Measurements from ENCODE around the gene ADGRG6.

Gene ADGRG6

GRCh38 chr6:142334294-142334693 lies 32.5 kb downstream of the ADGRG6 start:
- TF ChIP-seq CTCF (conservative IDR thresholded peaks at IDR 0.05; ENCODE audit: low read depth, low read length) = no peak
- no peak for DNase-seq (ENCODE audit: low read depth)
- no peak overlapping the region for H3K4me3 ChIP-seq (ENCODE audit: low read length)

- TF ChIP-seq CTCF (conservative IDR thresholded peaks at IDR 0.05; ENCODE audit: low read depth, low read length) = no peak
- no peak overlapping the region for H3K4me3 ChIP-seq (ENCODE audit: low read length)
- no peak for DNase-seq (ENCODE audit: low read depth)
Observed at GRCh38 chr6:142335415-142335814, 33.6 kb downstream of the ADGRG6 start.

- TF ChIP-seq CTCF (conservative IDR thresholded peaks at IDR 0.05; ENCODE audit: low read depth, low read length) = no peak
- H3K4me3 ChIP-seq (ENCODE audit: low read length) = no peak overlapping the region
- DNase-seq (ENCODE audit: low read depth) = no peak
Observed at GRCh38 chr6:142336183-142336582, 34.4 kb downstream of the ADGRG6 start.

GRCh38 chr6:142336787-142337186 lies 35.0 kb downstream of the ADGRG6 start:
- DNase-seq (ENCODE audit: low read depth) = no peak
- no peak for TF ChIP-seq CTCF (conservative IDR thresholded peaks at IDR 0.05; ENCODE audit: low read depth, low read length)

GRCh38 chr6:142339113-142339512 lies 37.3 kb downstream of the ADGRG6 start:
- TF ChIP-seq CTCF (conservative IDR thresholded peaks at IDR 0.05; ENCODE audit: low read depth, low read length) = no peak
- no peak overlapping the region for H3K4me3 ChIP-seq (ENCODE audit: low read length)
- no peak for DNase-seq (ENCODE audit: low read depth)

More at GRCh38 chr6:142336787-142337186, 35.0 kb downstream of the ADGRG6 start:
- H3K4me3 ChIP-seq (ENCODE audit: low read length) = no peak overlapping the region

- DNase-seq (ENCODE audit: low read depth) = no peak
- no peak for TF ChIP-seq CTCF (conservative IDR thresholded peaks at IDR 0.05; ENCODE audit: low read depth, low read length)
Observed at GRCh38 chr6:142339968-142340658, 38.3 kb downstream of the ADGRG6 start.

GRCh38 chr6:142341855-142342330 lies 40.1 kb downstream of the ADGRG6 start:
- DNase-seq (ENCODE audit: low read depth) = no peak
- no peak for TF ChIP-seq CTCF (conservative IDR thresholded peaks at IDR 0.05; ENCODE audit: low read depth, low read length)
- H3K4me3 ChIP-seq (ENCODE audit: low read length) = no peak overlapping the region

More at GRCh38 chr6:142339968-142340658, 38.3 kb downstream of the ADGRG6 start:
- no peak overlapping the region for H3K4me3 ChIP-seq (ENCODE audit: low read length)
